ENCODE results near the gene NRCAM.

The NRCAM gene

DNA sequence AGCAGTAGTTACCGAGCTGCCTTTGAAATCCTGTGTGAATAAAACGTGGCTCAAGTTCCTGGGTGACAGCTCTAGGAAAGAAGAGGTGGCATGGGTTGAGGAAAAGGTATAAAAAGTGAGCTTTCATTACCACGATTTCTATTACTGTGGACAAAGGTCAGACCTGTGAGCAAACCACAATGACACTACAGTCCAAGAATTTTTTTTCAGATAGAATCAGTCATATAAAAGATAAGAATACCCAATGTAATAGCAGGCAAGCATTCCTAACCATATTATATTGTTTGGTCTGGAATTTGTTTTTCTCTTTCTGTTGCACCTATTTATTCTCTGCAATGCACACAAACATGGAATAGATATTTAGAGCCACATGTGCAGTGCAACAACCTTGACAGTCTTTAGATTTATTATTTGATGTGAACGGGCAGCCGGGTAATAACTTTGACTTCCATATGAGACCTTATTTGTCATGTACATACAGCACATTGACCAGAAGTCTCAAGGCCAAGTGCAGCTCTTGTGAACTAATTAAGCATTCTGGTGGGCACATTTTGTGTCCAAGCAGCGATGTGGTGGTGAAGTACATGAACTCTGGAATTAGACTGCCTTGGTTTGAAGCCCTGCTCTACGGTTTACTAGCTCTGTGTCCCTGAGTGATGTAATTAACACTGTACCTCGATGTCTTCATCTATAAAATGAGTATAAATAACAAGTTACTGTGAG is 156.8 kb downstream of the NRCAM start (continued):
- TF ChIP-seq BACH2 (CRISPR knock-in tag; IDR thresholded peaks at IDR 0.05; ENCODE audit: borderline replicate concordance) = no peak

DNA sequence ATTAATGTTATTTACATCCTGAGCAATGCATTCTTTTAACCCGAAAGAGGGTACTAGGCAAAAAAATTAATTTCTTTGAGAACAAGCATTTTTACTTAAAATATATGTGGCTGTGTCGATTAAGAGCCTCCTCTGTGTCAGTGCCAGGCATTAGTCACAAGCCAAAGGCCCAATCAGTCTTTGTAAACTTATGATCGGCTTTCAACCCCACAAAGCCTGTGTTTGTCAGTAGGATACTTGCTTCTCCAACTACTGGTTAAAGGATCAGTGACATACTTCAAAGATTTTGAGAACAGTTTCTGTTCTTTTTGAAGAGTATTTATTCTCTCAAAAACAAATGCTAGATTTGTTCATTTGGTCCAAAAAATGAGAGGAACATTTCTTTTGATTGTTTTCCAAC is 159.3 kb downstream of the NRCAM start:
- ATAC-seq = no peak
- no peak for TF ChIP-seq PPARA (CRISPR knock-in tag; IDR thresholded peaks at IDR 0.05; ENCODE audit: borderline replicate concordance)
- TF ChIP-seq, protein P1, sequence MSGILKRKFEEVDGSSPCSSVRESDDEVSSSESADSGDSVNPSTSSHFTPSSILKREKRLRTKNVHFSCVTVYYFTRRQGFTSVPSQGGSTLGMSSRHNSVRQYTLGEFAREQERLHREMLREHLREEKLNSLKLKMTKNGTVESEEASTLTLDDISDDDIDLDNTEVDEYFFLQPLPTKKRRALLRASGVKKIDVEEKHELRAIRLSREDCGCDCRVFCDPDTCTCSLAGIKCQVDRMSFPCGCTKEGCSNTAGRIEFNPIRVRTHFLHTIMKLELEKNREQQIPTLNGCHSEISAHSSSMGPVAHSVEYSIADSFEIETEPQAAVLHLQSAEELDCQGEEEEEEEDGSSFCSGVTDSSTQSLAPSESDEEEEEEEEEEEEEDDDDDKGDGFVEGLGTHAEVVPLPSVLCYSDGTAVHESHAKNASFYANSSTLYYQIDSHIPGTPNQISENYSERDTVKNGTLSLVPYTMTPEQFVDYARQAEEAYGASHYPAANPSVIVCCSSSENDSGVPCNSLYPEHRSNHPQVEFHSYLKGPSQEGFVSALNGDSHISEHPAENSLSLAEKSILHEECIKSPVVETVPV (CRISPR knock-in tag; IDR thresholded peaks at IDR 0.05) = no peak
- no peak for TF ChIP-seq ZNF8 (CRISPR knock-in tag; IDR thresholded peaks at IDR 0.05)
- no peak for TF ChIP-seq RARB (CRISPR knock-in tag; IDR thresholded peaks at IDR 0.05)
- no peak for TF ChIP-seq CSDC2 (CRISPR knock-in tag; IDR thresholded peaks at IDR 0.05)
- no peak for TF ChIP-seq ZC3H10 (CRISPR knock-in tag; IDR thresholded peaks at IDR 0.05)
- no peak for TF ChIP-seq GLIS3 (CRISPR knock-in tag; IDR thresholded peaks at IDR 0.05)
- no peak for TF ChIP-seq ISL1 (CRISPR knock-in tag; IDR thresholded peaks at IDR 0.05)
- TF ChIP-seq ESRRG (CRISPR knock-in tag; IDR thresholded peaks at IDR 0.05) = no peak
- no peak for TF ChIP-seq BACH2 (CRISPR knock-in tag; IDR thresholded peaks at IDR 0.05; ENCODE audit: borderline replicate concordance)
- TF ChIP-seq, protein P2, sequence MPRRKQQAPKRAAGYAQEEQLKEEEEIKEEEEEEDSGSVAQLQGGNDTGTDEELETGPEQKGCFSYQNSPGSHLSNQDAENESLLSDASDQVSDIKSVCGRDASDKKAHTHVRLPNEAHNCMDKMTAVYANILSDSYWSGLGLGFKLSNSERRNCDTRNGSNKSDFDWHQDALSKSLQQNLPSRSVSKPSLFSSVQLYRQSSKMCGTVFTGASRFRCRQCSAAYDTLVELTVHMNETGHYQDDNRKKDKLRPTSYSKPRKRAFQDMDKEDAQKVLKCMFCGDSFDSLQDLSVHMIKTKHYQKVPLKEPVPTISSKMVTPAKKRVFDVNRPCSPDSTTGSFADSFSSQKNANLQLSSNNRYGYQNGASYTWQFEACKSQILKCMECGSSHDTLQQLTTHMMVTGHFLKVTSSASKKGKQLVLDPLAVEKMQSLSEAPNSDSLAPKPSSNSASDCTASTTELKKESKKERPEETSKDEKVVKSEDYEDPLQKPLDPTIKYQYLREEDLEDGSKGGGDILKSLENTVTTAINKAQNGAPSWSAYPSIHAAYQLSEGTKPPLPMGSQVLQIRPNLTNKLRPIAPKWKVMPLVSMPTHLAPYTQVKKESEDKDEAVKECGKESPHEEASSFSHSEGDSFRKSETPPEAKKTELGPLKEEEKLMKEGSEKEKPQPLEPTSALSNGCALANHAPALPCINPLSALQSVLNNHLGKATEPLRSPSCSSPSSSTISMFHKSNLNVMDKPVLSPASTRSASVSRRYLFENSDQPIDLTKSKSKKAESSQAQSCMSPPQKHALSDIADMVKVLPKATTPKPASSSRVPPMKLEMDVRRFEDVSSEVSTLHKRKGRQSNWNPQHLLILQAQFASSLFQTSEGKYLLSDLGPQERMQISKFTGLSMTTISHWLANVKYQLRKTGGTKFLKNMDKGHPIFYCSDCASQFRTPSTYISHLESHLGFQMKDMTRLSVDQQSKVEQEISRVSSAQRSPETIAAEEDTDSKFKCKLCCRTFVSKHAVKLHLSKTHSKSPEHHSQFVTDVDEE (CRISPR knock-in tag; IDR thresholded peaks at IDR 0.05) = no peak
- TF ChIP-seq TCF4 (CRISPR knock-in tag; IDR thresholded peaks at IDR 0.05; ENCODE audit: borderline replicate concordance) = no peak
- TF ChIP-seq, protein P3, sequence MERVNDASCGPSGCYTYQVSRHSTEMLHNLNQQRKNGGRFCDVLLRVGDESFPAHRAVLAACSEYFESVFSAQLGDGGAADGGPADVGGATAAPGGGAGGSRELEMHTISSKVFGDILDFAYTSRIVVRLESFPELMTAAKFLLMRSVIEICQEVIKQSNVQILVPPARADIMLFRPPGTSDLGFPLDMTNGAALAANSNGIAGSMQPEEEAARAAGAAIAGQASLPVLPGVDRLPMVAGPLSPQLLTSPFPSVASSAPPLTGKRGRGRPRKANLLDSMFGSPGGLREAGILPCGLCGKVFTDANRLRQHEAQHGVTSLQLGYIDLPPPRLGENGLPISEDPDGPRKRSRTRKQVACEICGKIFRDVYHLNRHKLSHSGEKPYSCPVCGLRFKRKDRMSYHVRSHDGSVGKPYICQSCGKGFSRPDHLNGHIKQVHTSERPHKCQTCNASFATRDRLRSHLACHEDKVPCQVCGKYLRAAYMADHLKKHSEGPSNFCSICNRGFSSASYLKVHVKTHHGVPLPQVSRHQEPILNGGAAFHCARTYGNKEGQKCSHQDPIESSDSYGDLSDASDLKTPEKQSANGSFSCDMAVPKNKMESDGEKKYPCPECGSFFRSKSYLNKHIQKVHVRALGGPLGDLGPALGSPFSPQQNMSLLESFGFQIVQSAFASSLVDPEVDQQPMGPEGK (CRISPR knock-in tag; IDR thresholded peaks at IDR 0.05; ENCODE audit: borderline replicate concordance) = no peak
- no peak for TF ChIP-seq ARNTL (CRISPR knock-in tag; IDR thresholded peaks at IDR 0.05; ENCODE audit: borderline replicate concordance, low read depth)
- TF ChIP-seq TOX (CRISPR knock-in tag; IDR thresholded peaks at IDR 0.05; ENCODE audit: borderline replicate concordance) = no peak

DNA sequence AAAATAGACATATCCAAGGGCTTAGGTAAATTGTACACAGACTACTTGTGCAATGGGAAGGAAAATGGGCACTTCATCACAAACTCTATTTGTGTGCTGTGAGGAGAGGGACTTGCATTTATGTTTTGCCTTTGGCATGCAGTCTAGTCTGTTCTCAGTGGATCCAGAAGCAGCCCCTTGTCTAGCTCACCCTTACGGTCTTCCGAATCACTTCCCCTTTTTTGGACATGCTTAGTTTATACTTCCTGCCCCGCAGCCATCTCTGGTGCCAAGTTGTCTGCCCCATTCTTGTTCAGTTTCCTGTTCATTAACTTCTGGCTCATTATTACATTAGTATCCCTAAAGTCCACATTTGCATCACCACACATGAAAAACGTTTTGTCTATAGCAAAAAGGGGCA is 161.6 kb downstream of the NRCAM start:
- ATAC-seq = no peak; the same call in 2 of the 3 replicates

DNA sequence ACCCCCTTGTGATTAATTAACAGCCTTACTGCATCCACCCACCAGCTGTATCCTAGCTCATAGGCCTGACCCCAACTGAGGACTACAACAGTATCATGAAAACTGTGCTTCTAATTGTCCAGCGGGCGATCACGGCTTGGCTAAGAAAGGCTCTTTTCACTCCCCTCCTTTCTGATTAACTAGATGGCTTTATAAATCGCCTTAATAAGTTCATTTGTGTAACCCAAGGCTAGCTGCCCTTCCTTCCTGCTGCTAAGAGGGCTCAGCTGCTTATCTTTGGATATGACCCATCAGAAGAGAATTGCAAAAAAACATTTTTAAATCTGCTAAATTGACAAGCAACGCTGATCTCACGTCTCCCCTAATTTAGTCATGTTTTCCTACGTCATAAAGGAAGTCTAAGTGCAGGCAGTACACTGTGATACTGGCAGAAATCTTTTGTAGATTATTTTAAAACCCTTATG is 163.1 kb downstream of the NRCAM start:
- peak; percentile 10; the same call in 1 of the 2 replicates for TF ChIP-seq TCF4 (CRISPR knock-in tag; IDR thresholded peaks at IDR 0.05; ENCODE audit: borderline replicate concordance)
- TF ChIP-seq ISL1 (CRISPR knock-in tag; IDR thresholded peaks at IDR 0.05) = peak; percentile 52; the same call in 1 of the 2 replicates
- no peak for TF ChIP-seq BACH2 (CRISPR knock-in tag; IDR thresholded peaks at IDR 0.05; ENCODE audit: borderline replicate concordance)
- 0 out of 2 replicates have a peak, but pooled peaks have one; percentile 29 for TF ChIP-seq GLIS3 (CRISPR knock-in tag; IDR thresholded peaks at IDR 0.05)
- no peak for ATAC-seq

More for the DNA sequence above, 161.6 kb downstream of the NRCAM start:
- TF ChIP-seq ZFP3 (CRISPR knock-in tag; IDR thresholded peaks at IDR 0.05) (no peak), BACH2 (CRISPR knock-in tag; IDR thresholded peaks at IDR 0.05; ENCODE audit: borderline replicate concordance) (no peak), ESRRG (CRISPR knock-in tag; IDR thresholded peaks at IDR 0.05) (no peak), ZNF8 (CRISPR knock-in tag; IDR thresholded peaks at IDR 0.05) (no peak), ZNF565 (CRISPR knock-in tag; conservative IDR thresholded peaks at IDR 0.05; ENCODE audit: low read depth) (no peak), SNAI2 (CRISPR knock-in tag; IDR thresholded peaks at IDR 0.05) (no peak), ISL1 (CRISPR knock-in tag; IDR thresholded peaks at IDR 0.05) (no peak), TCF4 (CRISPR knock-in tag; IDR thresholded peaks at IDR 0.05; ENCODE audit: borderline replicate concordance) (no peak), GLIS3 (CRISPR knock-in tag; IDR thresholded peaks at IDR 0.05) (no peak), ZNF70 (CRISPR knock-in tag; IDR thresholded peaks at IDR 0.05) (no peak)

DNA sequence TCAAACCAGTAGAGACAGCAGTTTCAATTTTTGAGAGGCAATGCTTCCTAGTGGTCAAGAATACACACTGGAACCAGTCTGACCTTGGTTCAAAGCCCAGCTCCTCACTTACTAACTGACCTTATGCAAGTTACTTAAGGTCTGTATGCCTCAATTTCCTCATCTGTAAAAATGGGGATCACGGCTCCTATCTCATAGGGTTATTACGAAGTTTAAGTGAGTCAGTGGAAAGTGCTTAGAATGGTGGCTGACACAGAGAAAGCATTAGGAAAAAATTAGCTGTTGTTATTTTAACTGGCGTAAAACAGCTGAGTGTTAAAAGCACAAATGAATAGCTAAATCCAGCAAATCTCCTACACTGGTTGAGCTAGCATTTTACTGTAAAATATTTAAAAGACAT is 163.7 kb downstream of the NRCAM start:
- no peak for ATAC-seq
- no peak for TF ChIP-seq ZFP3 (CRISPR knock-in tag; IDR thresholded peaks at IDR 0.05)
- no peak for TF ChIP-seq TCF4 (CRISPR knock-in tag; IDR thresholded peaks at IDR 0.05; ENCODE audit: borderline replicate concordance)
- TF ChIP-seq, protein P4, sequence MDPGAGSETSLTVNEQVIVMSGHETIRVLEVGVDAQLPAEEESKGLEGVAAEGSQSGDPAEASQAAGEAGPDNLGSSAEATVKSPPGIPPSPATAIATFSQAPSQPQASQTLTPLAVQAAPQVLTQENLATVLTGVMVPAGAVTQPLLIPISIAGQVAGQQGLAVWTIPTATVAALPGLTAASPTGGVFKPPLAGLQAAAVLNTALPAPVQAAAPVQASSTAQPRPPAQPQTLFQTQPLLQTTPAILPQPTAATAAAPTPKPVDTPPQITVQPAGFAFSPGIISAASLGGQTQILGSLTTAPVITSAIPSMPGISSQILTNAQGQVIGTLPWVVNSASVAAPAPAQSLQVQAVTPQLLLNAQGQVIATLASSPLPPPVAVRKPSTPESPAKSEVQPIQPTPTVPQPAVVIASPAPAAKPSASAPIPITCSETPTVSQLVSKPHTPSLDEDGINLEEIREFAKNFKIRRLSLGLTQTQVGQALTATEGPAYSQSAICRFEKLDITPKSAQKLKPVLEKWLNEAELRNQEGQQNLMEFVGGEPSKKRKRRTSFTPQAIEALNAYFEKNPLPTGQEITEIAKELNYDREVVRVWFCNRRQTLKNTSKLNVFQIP (CRISPR knock-in tag; IDR thresholded peaks at IDR 0.05; ENCODE audit: borderline replicate concordance, low read depth) = no peak
- no peak for TF ChIP-seq RARB (CRISPR knock-in tag; IDR thresholded peaks at IDR 0.05)
- TF ChIP-seq BACH2 (CRISPR knock-in tag; IDR thresholded peaks at IDR 0.05; ENCODE audit: borderline replicate concordance) = no peak
